Peyer's patch (tissue), 4 donors: ENCODE measurements around the gene ME2.

Experiments
- CTCF ChIP-seq, 6 experiments: fragments of 450-650 bp in 4 of 6; fragments of 200-600 bp in 2 of 6; sonication (generic) in 1 of 6; IDR thresholded peaks; one replicate each; pipeline ENCODE4 v1.5.1; 2017 to 2019; ENCODE audit warnings: antibody characterized with exemption in 6 of 6, mild to moderate bottlenecking in 3 of 6, moderate library complexity in 1 of 6
- POLR2A ChIP-seq, 2 donors: fragments of 450-650 bp; IDR thresholded peaks; one replicate each; pipeline ENCODE4 v1.5.1; 2017; ENCODE audit warnings: antibody characterized with exemption in 2 of 2, mild to moderate bottlenecking in 2 of 2, moderate library complexity in 2 of 2

- TF ChIP-seq POLR2A (IDR thresholded peaks at IDR 0.05), result no peak
- no peak for TF ChIP-seq CTCF (IDR thresholded peaks at IDR 0.05)
Observed at GRCh38 chr18:50949185-50949584, 70.3 kb downstream of the ME2 start.
